ENCODE measurements around the gene POMT2. TPM values are rescaled to one million over a fixed set of nuclear protein-coding genes. Genes with fewer than 3 reads are reported as not detected.

Gene POMT2
- total RNA-seq, 1 donor from 2014 or later: 11.2 TPM

DNA sequence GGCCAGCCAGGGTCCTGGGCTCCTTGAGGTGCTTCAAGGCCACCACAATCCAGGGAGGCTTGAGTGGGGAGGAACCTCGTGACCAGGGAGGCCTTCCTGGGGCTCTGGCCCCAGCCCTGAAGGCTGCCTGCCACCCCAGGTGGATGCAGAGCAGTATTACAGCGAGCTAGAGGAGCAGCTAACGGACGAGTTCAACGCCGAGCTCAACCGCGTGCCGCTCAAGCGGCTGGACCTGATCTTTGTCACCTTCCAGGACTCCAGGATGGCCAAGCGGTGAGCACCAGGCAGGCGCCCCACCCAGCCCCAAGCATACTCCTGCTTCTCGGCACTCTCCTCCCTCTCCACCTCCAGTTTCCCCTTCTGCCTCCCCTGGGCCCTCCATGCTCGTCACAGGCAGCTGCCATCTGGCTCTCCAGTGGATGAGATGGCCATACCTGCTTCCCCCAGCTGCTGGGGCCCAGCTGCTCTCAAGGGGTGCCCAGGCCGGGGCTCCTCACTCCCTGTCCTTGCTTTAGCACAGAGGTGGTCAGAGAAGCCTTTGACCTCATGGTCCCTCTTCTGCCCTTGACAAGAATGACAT lies 80.3 kb downstream of the POMT2 start:
- ATAC-seq: no peak

DNA sequence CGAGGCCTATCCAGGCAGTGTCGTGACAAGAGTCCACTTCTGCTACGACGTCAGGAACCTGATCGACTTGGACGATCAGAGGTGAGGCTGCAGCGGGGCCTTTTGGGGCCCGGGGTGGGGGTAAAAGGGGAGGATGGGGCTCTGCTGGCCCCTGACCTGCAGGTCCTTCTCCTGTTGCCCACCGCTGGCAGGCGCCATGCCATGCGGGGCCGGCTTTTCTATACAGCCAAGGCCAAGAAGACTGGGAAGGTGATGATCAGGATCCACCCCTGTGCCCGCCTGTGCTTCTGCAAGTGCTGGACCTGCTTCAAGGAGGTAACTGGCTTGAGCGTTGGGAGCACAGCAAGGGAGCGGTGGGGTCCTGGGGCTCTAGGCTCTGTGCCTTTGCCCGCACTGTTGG lies 81.3 kb downstream of the POMT2 start:
- no peak for ATAC-seq

DNA sequence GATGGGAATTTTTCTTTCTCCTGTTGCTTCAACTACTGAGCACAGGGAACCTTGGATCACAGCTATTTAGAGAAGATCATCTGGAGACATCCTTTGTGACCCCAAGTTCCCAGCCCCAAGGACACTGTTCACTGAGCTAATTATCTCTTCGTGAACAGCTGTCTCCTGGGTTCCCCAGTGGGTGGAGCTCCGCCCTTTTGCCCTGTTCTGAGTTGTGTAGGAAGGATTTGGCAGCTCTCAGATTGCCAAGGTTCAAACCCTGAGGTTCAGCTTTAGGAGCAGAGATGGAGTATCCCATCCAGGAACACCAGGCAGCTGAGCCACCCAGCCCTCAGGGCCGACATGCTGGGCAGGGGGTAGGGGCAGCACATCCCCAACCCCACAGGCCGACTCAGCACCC lies 81.7 kb downstream of the POMT2 start:
- no peak for ATAC-seq

DNA sequence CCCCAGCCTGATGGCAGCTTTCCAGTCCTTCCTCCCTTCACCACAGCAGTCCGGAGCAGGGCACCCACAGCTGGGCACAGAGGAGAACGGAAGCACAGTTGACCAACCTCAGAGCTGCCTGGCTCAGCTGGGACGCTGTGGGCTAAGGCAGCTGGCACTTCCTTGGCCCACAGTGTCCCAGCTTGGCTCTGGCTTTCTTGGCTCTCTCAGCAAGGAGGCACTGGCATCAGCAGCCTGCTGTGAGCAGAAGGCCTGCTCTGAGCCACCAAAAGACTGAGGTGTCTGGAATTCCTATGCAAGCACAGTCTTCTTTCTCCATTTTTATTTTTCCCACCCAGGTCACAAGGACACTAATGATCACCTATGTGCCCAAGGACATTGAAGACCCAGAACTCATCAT lies 82.3 kb downstream of the POMT2 start:
- ATAC-seq: no peak

DNA sequence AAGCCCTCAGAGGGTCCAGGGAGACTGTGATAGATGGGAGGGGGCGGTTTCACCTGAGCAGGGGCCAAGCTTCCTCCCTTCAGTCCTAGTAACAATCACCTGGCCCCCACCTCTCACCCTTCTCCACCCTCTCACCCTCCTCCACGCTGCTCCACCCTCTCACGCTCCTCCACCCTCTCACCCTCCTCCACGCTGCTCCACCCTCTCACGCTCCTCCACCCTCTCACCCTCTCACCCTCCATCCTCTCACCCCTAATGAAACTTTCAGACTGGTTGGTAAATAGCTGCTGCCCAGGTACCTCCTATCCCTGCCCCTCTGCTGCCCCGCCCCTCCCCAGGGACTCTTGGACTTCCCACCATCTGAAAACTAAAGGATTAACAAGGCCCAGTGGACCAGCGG lies 83.9 kb downstream of the POMT2 start:
- ATAC-seq: no peak

DNA sequence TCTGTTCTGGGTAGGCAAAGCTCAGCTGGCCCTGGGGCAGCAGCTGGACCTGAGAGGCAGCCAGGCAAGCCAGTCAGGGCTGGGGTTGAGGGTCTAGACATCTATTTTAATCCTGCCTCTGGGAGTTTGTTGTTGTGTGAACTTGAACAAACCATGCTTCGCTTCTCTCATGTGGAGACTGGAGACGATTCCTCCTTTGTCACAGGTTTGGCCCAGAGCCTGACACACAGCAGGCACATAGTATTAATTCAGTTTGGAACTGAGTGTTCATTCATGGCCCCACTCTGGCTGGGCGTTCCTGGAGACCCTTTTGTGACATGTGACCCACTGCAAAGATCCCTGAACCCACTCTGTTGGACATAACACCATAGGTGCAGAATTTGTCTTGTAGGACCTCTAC lies 89.0 kb downstream of the POMT2 start:
- ATAC-seq: no peak

DNA sequence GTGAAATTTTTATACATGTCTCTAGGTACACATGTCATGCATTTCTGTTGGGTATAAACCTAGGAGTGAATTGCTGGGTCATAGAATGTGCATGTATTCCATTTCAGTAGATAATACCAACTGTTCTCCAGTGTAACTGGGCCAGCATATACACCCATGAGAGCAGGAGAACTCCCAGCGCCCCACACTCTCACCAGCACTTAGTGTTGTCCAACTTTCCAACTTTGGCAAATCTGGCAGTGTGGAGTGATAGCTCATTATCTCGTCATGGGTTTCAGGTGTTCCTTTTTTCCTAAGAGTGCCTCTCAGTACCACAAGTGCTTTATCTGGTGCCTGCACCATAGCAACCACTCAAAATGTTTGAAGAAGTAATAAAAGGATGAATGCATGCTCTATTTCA lies 89.8 kb downstream of the POMT2 start:
- no peak for ATAC-seq

DNA sequence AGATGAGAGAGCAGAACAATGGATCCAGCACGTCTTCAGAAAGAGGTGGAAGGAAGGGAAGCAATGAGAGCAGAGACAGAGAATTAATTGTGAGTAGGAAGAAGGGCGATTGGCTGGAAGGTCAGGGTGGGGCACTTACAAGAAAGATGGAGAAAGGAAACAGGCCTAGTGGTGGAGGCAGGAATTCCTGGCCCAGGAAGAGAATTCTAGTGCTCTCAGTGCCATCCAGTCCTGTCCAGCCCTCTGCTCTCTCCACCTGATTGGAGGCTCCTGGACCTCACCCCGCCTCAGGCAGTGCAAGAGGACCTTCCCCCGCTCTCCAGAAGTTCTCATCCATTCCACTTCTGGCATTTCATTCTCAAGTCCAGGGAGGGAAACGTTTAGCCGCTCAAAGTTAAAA lies 92.6 kb downstream of the POMT2 start:
- ATAC-seq: no peak

DNA sequence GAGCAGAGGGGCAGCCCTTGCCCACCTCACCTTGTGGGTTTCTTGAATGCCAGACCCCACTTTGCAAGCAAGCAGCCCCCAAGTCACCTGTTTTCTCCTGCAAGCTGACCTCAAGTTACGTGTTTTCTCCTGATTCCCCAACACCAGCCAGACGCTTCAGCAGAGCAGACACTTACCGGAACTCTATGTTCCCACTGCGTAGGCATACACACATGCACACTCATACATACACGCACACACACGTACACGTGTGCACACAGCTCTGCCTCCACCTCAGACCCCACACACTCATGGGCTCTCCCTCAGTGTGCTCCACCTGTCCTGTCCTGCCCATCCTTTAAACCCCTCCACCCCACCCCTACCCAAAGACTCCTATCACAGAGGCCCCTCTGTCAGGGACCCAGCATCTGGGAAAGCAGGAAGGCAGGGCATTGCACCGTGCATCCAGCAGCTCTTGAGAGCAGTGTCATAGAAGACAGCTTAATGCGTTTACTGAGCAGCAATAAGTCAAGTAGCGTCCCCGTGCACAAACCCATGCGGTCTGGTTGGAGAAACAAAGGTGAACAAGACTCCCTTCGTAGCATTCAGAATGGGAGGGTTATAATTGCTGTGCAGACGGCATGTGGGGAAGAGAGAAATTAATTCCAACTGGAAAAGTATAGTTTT lies 94.7 kb downstream of the POMT2 start:
- no peak for ATAC-seq

DNA sequence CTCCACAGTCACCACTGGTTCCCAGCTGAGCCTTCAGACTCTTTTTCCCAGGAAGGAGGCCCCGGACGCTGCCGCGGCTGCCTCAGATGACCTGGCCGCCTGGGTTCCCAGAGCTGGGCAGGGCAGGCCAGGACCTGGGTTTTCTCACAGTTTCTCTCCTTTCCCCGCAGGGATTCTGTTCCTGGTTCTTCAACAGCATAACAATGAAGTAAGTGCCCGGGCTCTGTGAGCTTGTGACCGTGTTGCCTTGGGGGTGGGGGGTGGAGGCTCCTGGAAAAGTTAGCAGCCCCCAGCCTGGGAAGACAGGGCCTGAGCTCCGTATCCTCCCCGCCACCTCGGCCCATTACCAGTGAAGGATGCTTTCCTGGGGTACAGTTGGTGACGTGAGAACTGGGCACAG lies 95.4 kb downstream of the POMT2 start:
- ATAC-seq: no peak

Other genes with a start within 250 kb of the POMT2 start
- 19.7 TPM for gene CIPC, start 222.6 kb downstream of the POMT2 start, total RNA-seq
- gene ZDHHC22, start 179.1 kb downstream of the POMT2 start, total RNA-seq: not detected
- gene TMEM63C, start 139.1 kb downstream of the POMT2 start, total RNA-seq: 4.7 TPM
- not detected for gene NGB, start 49.7 kb downstream of the POMT2 start, total RNA-seq
- 26.6 TPM for gene GSTZ1, start 153 bp upstream of the POMT2 start, total RNA-seq
- gene TMED8, start 56.2 kb upstream of the POMT2 start, total RNA-seq: 4.6 TPM
- gene SAMD15, start 56.5 kb upstream of the POMT2 start, total RNA-seq: 0.88 TPM
- gene NOXRED1, start 102.6 kb upstream of the POMT2 start, total RNA-seq: not detected
- gene VIPAS39, start 136.7 kb upstream of the POMT2 start, total RNA-seq: 11.9 TPM
- 69.5 TPM for gene AHSA1, start 137.2 kb upstream of the POMT2 start, total RNA-seq
- gene ISM2, start 177.9 kb upstream of the POMT2 start, total RNA-seq: not detected